GM12892 (cell line): Measurements from ENCODE around the gene SCUBE1.

ENCODE experiments used
- DNase-seq: peaks from one replicate; pipeline ENCODE4 v3.0.0; 2011; ENCODE audit not compliant: insufficient read length
- FAIRE-seq: peaks from 2 replicates; lab custom pipeline; 2011; peaks lifted over from hg19 to GRCh38; lab: Jason Lieb, UNC
- POLR2A ChIP-seq: IDR thresholded peaks from 2 replicates; pipeline ENCODE4 v1.6.1; 2011; ENCODE audit warnings: low read depth, low read length, control low read depth
- POLR2AphosphoS5 ChIP-seq: IDR thresholded peaks from 2 replicates; pipeline ENCODE4 v1.6.1; 2011; ENCODE audit warnings: low read depth, low read length, control low read depth
- TAF1 ChIP-seq: IDR thresholded peaks from 2 replicates; pipeline ENCODE4 v1.6.1; 2011; ENCODE audit warnings: low read depth, mild to moderate bottlenecking, control low read depth, low read length, borderline replicate concordance

SCUBE1 gene

GRCh38 chr22:43208703-43209522, 134.3 kb downstream of the SCUBE1 start:
- FAIRE-seq (no peak), DNase-seq (no peak)
- TF ChIP-seq POLR2AphosphoS5 (no peak), POLR2A (no peak), TAF1 (no peak)

- DNase-seq: no peak
- TF ChIP-seq POLR2AphosphoS5 (no peak), POLR2A (no peak), TAF1 (no peak)
- FAIRE-seq: no peak
Measured at GRCh38 chr22:43207849-43208702, 135.1 kb downstream of the SCUBE1 start.

- DNase-seq: no peak
- TF ChIP-seq POLR2A: no peak
- no peak for TF ChIP-seq POLR2AphosphoS5
- no peak for TF ChIP-seq TAF1
- no peak for FAIRE-seq
Measured at GRCh38 chr22:43207386-43207785, 135.8 kb downstream of the SCUBE1 start.

GRCh38 chr22:43206509-43207161, 136.5 kb downstream of the SCUBE1 start:
- FAIRE-seq: no peak
- no peak for DNase-seq
- TF ChIP-seq POLR2A: no peak
- no peak for TF ChIP-seq TAF1
- no peak for TF ChIP-seq POLR2AphosphoS5

- no peak for DNase-seq
- TF ChIP-seq POLR2A: no peak
- TF ChIP-seq TAF1: no peak
- no peak for TF ChIP-seq POLR2AphosphoS5
- FAIRE-seq: no peak
Measured at GRCh38 chr22:43205748-43206508, 137.2 kb downstream of the SCUBE1 start.

- FAIRE-seq (no peak), DNase-seq (no peak)
- TF ChIP-seq POLR2A: no peak
- no peak for TF ChIP-seq TAF1
- no peak for TF ChIP-seq POLR2AphosphoS5
Measured at GRCh38 chr22:43205261-43205691, 137.9 kb downstream of the SCUBE1 start.

GRCh38 chr22:43203471-43203981, 139.6 kb downstream of the SCUBE1 start:
- DNase-seq: no peak
- no peak for TF ChIP-seq POLR2AphosphoS5
- no peak for TF ChIP-seq POLR2A
- TF ChIP-seq TAF1: no peak
- no peak for FAIRE-seq

- DNase-seq (no peak), FAIRE-seq (no peak)
- TF ChIP-seq POLR2A: no peak
- TF ChIP-seq POLR2AphosphoS5: no peak
- no peak for TF ChIP-seq TAF1
Measured at GRCh38 chr22:43202756-43203410, 140.3 kb downstream of the SCUBE1 start.

- FAIRE-seq (no peak), DNase-seq (no peak)
- no peak for TF ChIP-seq TAF1
- no peak for TF ChIP-seq POLR2A
Measured at GRCh38 chr22:43202326-43202725, 140.8 kb downstream of the SCUBE1 start.

- TF ChIP-seq POLR2A (no peak), POLR2AphosphoS5 (no peak), TAF1 (no peak)
- FAIRE-seq (no peak), DNase-seq (no peak)
Measured at GRCh38 chr22:43201486-43202219, 141.5 kb downstream of the SCUBE1 start.

- FAIRE-seq (no peak), DNase-seq (no peak)
- TF ChIP-seq TAF1: no peak
- no peak for TF ChIP-seq POLR2AphosphoS5
- no peak for TF ChIP-seq POLR2A
Measured at GRCh38 chr22:43200555-43200954, 142.6 kb downstream of the SCUBE1 start.
